ENCODE results near the gene RIPOR3. TPM values are rescaled to one million over a fixed set of nuclear protein-coding genes. Genes with fewer than 3 reads are reported as not detected.

Gene RIPOR3
- total and polyA plus RNA-seq, 9 of the 15 experiments (the other 6 are each of a cell fraction or from before 2014, with no cell fraction given), result 3.3 to 62.7 (median 21.4) TPM

DNA sequence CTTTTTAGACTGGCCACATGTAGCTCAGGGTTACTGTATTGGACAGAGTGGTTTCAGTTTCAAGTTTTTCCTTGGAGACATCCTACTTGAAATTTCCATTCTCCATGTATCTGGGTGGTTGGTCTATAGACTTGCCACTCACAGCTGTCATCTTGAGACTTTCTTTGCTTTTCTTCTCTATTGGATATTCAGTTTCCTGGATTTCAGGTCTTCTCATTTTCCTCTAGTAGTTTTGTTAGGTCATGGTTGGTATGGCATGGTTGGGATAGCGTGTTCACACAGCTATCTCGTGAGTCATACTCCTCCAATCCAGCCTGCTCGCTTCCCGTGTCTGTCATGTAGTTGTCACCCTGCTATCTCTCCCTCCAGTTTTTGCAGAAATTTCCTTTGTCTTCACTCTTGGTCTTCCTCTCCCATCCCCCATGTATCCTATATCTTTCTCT is 132.8 kb downstream of the RIPOR3 start (continued):
- TF ChIP-seq, protein P1, sequence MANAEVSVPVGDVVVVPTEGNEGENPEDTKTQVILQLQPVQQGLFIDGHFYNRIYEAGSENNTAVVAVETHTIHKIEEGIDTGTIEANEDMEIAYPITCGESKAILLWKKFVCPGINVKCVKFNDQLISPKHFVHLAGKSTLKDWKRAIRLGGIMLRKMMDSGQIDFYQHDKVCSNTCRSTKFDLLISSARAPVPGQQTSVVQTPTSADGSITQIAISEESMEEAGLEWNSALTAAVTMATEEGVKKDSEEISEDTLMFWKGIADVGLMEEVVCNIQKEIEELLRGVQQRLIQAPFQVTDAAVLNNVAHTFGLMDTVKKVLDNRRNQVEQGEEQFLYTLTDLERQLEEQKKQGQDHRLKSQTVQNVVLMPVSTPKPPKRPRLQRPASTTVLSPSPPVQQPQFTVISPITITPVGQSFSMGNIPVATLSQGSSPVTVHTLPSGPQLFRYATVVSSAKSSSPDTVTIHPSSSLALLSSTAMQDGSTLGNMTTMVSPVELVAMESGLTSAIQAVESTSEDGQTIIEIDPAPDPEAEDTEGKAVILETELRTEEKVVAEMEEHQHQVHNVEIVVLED (CRISPR knock-in tag; IDR thresholded peaks at IDR 0.05), result no peak
- TF ChIP-seq MEF2A (IDR thresholded peaks at IDR 0.05; ENCODE audit: control insufficient read depth, low read depth, low read length) (no peak), NR3C1 (CRISPR knock-in tag; IDR thresholded peaks at IDR 0.05) (no peak), MAFK (IDR thresholded peaks at IDR 0.05; ENCODE audit: low read length) (peak; percentile 24; the same call in 1 of the 2 replicates), EZH2 (IDR thresholded peaks at IDR 0.05; ENCODE audit: borderline replicate concordance, low read depth, low read length) (no peak), ZNF121 (CRISPR knock-in tag; conservative IDR thresholded peaks at IDR 0.05) (no peak), STAT5B (CRISPR knock-in tag; IDR thresholded peaks at IDR 0.05) (no peak), POLR2B (IDR thresholded peaks at IDR 0.05; ENCODE audit: low read depth, partially characterized antibody) (peak; percentile 25), HOXB6 (CRISPR knock-in tag; IDR thresholded peaks at IDR 0.05; ENCODE audit: borderline replicate concordance) (no peak), ZNF354B (CRISPR knock-in tag; IDR thresholded peaks at IDR 0.05) (no peak), SLC30A9 (CRISPR knock-in tag; IDR thresholded peaks at IDR 0.05) (no peak), ZNF311 (CRISPR knock-in tag; IDR thresholded peaks at IDR 0.05) (no peak), KLF13 (tag; IDR thresholded peaks at IDR 0.05; ENCODE audit: borderline replicate concordance, low read depth) (no peak), MTF1 (CRISPR knock-in tag; IDR thresholded peaks at IDR 0.05; ENCODE audit: borderline replicate concordance) (no peak), HNRNPUL1 (IDR thresholded peaks at IDR 0.05; ENCODE audit: low read length) (no peak), ZNF79 (CRISPR knock-in tag; IDR thresholded peaks at IDR 0.05; ENCODE audit: low read depth) (no peak)
- TF ChIP-seq, protein P2, sequence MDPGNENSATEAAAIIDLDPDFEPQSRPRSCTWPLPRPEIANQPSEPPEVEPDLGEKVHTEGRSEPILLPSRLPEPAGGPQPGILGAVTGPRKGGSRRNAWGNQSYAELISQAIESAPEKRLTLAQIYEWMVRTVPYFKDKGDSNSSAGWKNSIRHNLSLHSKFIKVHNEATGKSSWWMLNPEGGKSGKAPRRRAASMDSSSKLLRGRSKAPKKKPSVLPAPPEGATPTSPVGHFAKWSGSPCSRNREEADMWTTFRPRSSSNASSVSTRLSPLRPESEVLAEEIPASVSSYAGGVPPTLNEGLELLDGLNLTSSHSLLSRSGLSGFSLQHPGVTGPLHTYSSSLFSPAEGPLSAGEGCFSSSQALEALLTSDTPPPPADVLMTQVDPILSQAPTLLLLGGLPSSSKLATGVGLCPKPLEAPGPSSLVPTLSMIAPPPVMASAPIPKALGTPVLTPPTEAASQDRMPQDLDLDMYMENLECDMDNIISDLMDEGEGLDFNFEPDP (CRISPR knock-in tag; IDR thresholded peaks at IDR 0.05), result no peak
- TF ChIP-seq, protein P3, sequence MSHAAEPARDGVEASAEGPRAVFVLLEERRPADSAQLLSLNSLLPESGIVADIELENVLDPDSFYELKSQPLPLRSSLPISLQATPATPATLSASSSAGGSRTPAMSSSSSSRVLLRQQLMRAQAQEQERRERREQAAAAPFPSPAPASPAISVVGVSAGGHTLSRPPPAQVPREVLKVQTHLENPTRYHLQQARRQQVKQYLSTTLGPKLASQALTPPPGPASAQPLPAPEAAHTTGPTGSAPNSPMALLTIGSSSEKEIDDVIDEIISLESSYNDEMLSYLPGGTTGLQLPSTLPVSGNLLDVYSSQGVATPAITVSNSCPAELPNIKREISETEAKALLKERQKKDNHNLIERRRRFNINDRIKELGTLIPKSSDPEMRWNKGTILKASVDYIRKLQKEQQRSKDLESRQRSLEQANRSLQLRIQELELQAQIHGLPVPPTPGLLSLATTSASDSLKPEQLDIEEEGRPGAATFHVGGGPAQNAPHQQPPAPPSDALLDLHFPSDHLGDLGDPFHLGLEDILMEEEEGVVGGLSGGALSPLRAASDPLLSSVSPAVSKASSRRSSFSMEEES (CRISPR knock-in tag; IDR thresholded peaks at IDR 0.05), result no peak
- TF ChIP-seq, protein P4, sequence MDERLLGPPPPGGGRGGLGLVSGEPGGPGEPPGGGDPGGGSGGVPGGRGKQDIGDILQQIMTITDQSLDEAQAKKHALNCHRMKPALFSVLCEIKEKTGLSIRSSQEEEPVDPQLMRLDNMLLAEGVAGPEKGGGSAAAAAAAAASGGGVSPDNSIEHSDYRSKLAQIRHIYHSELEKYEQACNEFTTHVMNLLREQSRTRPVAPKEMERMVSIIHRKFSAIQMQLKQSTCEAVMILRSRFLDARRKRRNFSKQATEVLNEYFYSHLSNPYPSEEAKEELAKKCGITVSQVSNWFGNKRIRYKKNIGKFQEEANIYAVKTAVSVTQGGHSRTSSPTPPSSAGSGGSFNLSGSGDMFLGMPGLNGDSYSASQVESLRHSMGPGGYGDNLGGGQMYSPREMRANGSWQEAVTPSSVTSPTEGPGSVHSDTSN (CRISPR knock-in tag; IDR thresholded peaks at IDR 0.05; ENCODE audit: low read depth), result peak; percentile 32; the same call in 1 of the 2 replicates
- TF ChIP-seq, protein P4 (tag; conservative IDR thresholded peaks at IDR 0.05; ENCODE audit: low read depth), result peak; percentile 71
- TF ChIP-seq, protein P5, sequence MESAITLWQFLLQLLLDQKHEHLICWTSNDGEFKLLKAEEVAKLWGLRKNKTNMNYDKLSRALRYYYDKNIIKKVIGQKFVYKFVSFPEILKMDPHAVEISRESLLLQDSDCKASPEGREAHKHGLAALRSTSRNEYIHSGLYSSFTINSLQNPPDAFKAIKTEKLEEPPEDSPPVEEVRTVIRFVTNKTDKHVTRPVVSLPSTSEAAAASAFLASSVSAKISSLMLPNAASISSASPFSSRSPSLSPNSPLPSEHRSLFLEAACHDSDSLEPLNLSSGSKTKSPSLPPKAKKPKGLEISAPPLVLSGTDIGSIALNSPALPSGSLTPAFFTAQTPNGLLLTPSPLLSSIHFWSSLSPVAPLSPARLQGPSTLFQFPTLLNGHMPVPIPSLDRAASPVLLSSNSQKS (CRISPR knock-in tag; IDR thresholded peaks at IDR 0.05), result no peak

Measured in K562 (cell line).